Progenitor cell of endocrine pancreas (in vitro differentiated cells): Measurements from ENCODE around the gene COL4A6. TPM values are rescaled to one million over a fixed set of nuclear protein-coding genes. Genes with fewer than 3 reads are reported as not detected.
A peak's percentile ranks its signal among the peaks of the same experiment; 100 is the strongest.

Experiments
- DNase-seq: peaks from one replicate; pipeline ENCODE4 v3.0.0; 2021; ENCODE audit warnings: low spot score; ENCODE audit not compliant: unreplicated experiment
- H3K27ac Mint-ChIP-seq: 2 replicates; pipeline ENCODE4 v1.8.0; 2021; ENCODE audit warnings: mild to moderate bottlenecking, moderate library complexity, mixed read lengths
- H3K27me3 Mint-ChIP-seq: 2 replicates; pipeline ENCODE4 v1.8.0; 2021; ENCODE audit warnings: mixed read lengths
- H3K36me3 Mint-ChIP-seq: 2 replicates; pipeline ENCODE4 v1.8.0; 2022; ENCODE audit warnings: mixed read lengths; ENCODE audit not compliant: insufficient read depth
- H3K4me1 Mint-ChIP-seq: 2 replicates; pipeline ENCODE4 v1.8.0; 2021; ENCODE audit warnings: low read depth, mixed read lengths
- H3K4me3 Mint-ChIP-seq: 2 replicates; pipeline ENCODE4 v1.8.0; 2021; ENCODE audit warnings: low read depth, mild to moderate bottlenecking, moderate library complexity, mixed read lengths
- H3K9me3 Mint-ChIP-seq: 2 replicates; pipeline ENCODE4 v1.8.0; 2021; ENCODE audit warnings: low read depth, mixed read lengths
- total RNA-seq: library from RNA; stranded (reverse); gene quantifications from 2 replicates; pipeline ENCODE4 v1.2.1, GENCODE V29; 2021
- TF ChIP-seq, protein P1 (sequence below): fragments of 200-600 bp; sonication (generic); IDR thresholded peaks from one replicate; pipeline ENCODE4 v1.5.0; 2021; ENCODE audit warnings: antibody characterized with exemption, mild to moderate bottlenecking; ENCODE audit not compliant: unreplicated experiment

Gene COL4A6
- total RNA-seq, 1 donor from 2014 or later: 66.6 TPM

DNA sequence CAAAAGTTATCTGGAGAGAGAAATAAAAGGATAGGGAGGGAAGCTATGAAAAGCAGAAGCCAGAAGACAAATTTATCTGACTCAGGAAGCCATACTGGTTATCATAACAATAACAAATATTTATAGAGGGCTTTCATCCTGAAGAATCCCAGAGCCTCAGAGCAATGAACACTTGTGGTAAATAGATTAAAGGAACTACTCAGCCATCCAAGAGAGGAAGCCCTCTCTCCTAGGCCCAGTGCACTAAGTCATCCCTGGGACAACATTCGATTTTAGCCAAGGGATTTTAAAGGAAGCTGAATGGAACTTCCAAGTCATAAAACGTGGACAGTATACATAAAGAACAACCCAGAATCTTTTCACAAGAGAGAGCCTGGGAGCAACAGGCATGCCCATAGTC, 76.9 kb downstream of the COL4A6 start:
- TF ChIP-seq, protein P1, sequence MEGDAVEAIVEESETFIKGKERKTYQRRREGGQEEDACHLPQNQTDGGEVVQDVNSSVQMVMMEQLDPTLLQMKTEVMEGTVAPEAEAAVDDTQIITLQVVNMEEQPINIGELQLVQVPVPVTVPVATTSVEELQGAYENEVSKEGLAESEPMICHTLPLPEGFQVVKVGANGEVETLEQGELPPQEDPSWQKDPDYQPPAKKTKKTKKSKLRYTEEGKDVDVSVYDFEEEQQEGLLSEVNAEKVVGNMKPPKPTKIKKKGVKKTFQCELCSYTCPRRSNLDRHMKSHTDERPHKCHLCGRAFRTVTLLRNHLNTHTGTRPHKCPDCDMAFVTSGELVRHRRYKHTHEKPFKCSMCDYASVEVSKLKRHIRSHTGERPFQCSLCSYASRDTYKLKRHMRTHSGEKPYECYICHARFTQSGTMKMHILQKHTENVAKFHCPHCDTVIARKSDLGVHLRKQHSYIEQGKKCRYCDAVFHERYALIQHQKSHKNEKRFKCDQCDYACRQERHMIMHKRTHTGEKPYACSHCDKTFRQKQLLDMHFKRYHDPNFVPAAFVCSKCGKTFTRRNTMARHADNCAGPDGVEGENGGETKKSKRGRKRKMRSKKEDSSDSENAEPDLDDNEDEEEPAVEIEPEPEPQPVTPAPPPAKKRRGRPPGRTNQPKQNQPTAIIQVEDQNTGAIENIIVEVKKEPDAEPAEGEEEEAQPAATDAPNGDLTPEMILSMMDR: no peak
- Mint-ChIP-seq H3K9me3 (no peaks in the 10 kb centered on the region), H3K27ac (no peak overlapping the region), H3K36me3 (peaks cover 2% of the 10 kb centered on the region), H3K4me3 (no peak overlapping the region), H3K27me3 (no peaks in the 10 kb centered on the region), H3K4me1 (peaks cover 7% of the 10 kb centered on the region)
- no peak for DNase-seq

DNA sequence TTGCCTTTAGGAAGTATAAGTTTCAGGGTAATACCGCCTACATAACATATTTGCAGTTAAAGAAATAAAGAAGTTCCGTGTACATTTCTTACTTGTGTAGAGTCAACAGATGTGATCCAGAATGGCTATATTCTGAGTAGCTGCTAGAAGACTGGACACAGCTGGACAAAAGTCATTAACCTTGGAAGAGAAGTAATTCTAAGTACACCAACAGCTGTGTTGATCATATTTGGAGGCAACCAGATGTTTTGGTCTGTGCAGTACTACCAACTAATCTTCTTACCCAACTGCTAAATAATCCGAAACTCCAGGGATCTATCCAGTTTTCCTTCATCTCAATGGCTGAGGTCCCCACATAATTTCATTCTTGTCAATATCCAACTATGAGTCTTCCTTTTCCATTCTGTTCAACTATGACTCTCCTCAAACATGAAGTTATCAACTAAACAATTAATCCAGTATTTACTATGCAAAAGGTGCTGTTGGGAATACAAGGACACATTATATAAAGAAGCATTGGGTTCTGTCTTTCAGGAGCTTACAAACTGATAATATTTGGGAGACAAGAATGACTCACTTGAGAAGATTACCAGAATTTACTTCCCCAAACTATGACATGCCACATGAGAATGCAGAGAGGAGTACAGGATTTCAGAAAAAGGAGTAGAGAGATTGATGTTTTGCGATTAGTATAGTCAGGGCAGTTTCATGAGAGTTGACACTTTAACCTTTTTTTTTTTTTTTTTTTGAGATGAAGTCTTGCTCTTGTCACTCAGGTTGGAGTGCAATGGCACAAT, 78.2 kb downstream of the COL4A6 start:
- H3K4me1 Mint-ChIP-seq: peaks cover 12% of the 10 kb centered on the region
- H3K9me3 Mint-ChIP-seq: no peaks in the 10 kb centered on the region
- no peak overlapping the region for H3K27ac Mint-ChIP-seq
- DNase-seq: no peak
- H3K36me3 Mint-ChIP-seq: peaks cover 2% of the 10 kb centered on the region
- H3K4me3 Mint-ChIP-seq: no peak overlapping the region
- no peaks in the 10 kb centered on the region for H3K27me3 Mint-ChIP-seq
- TF ChIP-seq, protein P1: no peak

DNA sequence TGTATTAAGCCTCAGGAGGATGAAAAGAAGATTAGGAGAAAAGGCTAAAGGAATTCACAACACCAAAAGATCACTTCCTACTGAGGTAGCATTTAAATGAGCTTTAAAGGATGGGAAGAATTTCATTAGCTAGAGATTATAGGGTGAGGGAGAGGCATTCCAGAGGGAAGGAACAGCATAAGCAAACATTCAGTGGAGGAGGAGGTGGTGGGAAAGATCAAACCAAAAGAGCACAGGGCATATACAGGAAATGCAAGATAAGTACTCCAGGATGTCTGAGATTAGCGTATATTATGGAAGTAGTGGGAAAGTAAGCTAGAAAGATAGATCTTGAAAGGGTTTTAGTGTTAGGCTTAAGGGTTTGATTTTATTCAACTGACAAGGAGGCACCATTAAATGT, 84.8 kb downstream of the COL4A6 start:
- Mint-ChIP-seq H3K27ac (peak overlapping the region; percentile 54), H3K36me3 (no peaks in the 10 kb centered on the region), H3K4me3 (no peak overlapping the region), H3K27me3 (no peaks in the 10 kb centered on the region), H3K4me1 (peaks cover 35% of the 10 kb centered on the region), H3K9me3 (no peaks in the 10 kb centered on the region)
- DNase-seq: no peak
- TF ChIP-seq, protein P1: no peak

DNA sequence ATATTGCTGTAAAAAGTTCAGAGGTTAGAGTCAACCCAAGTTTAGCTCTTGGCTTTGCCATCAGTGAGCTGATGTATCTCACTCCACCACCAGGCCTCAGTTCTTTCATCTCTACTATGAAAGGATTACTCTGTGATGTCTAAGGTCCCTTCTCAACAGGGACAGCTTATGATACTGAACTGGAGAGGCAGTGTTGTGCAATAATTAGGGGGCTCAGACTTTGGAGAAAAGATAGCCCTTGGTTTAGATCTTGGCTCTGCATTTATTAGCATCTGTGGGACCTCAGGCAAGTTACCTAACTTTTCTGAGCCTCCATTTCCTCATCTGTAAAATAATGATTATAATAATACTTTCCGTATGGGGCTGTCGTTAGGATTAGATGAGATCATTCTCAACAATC, 89.0 kb downstream of the COL4A6 start:
- no peaks in the 10 kb centered on the region for H3K27me3 Mint-ChIP-seq
- H3K4me3 Mint-ChIP-seq: no peak overlapping the region
- peaks cover 30% of the 10 kb centered on the region for H3K4me1 Mint-ChIP-seq
- TF ChIP-seq, protein P1: no peak
- H3K36me3 Mint-ChIP-seq: no peaks in the 10 kb centered on the region
- no peaks in the 10 kb centered on the region for H3K9me3 Mint-ChIP-seq
- no peak overlapping the region for H3K27ac Mint-ChIP-seq
- no peak for DNase-seq

DNA sequence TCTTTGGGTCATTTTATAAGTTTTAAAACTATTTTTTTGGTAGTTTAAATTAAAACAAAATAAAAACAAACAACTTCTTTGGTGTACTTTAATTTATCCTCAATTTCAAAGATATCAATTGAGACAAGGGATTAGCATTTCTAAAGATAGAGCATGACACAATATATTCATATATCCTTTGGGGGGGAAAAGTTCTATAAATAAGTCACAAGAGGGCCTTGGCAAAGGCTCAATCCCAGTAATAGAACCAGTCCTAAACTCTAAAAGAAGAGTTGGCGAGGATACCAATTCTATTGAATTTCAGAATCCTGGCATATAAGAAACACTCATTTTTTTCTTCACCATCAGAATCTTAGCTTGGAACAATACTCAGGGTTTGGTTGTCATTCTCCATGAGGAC, 89.7 kb downstream of the COL4A6 start:
- no peak for DNase-seq
- TF ChIP-seq, protein P1: no peak
- no peak overlapping the region for H3K4me3 Mint-ChIP-seq
- H3K4me1 Mint-ChIP-seq: peaks cover 30% of the 10 kb centered on the region
- no peaks in the 10 kb centered on the region for H3K9me3 Mint-ChIP-seq
- no peaks in the 10 kb centered on the region for H3K36me3 Mint-ChIP-seq
- no peak overlapping the region for H3K27ac Mint-ChIP-seq
- no peaks in the 10 kb centered on the region for H3K27me3 Mint-ChIP-seq
